Kidney (tissue), 14 donors: ENCODE results near the gene FBXW4. TPM values are rescaled to one million over a fixed set of nuclear protein-coding genes. Genes with fewer than 3 reads are reported as not detected.

Experiments
- DNase-seq, 5 donors: peaks; one replicate each; pipeline ENCODE4 v3.0.0-alpha.2; 2013 to 2020
- FAIRE-seq: peaks from 2 replicates; lab custom pipeline; 2012; peaks lifted over from hg19 to GRCh38; lab: Jason Lieb, UNC
- H3K27ac ChIP-seq, 2 donors: one replicate each; pipeline ENCODE4 v1.7.0; 2013; ENCODE audit warnings: low read depth in 2 of 2, low read length in 2 of 2, inconsistent platforms in 1 of 2
- H3K27me3 ChIP-seq: one replicate; pipeline ENCODE4 v1.7.1; 2013; ENCODE audit warnings: low read length, inconsistent platforms; ENCODE audit not compliant: control insufficient read depth, insufficient read depth
- H3K36me3 ChIP-seq, 3 donors: one replicate each; pipeline versions ENCODE4 v1.7.0 to v1.7.1; 2013; ENCODE audit warnings: low read length in 3 of 3, control low read depth in 1 of 3, inconsistent platforms in 1 of 3; ENCODE audit not compliant: insufficient read depth in 3 of 3, control insufficient read depth in 2 of 3
- H3K4me1 ChIP-seq, 3 donors: one replicate each; pipeline versions ENCODE4 v1.7.0 to v1.7.1; 2013; ENCODE audit warnings: low read length in 3 of 3, inconsistent platforms in 1 of 3, low read depth in 1 of 3; ENCODE audit not compliant: control insufficient read depth in 2 of 3, insufficient read depth in 2 of 3
- H3K4me3 ChIP-seq, 3 donors: one replicate each; pipeline versions ENCODE4 v1.7.0 to v1.8.1; 2013; ENCODE audit warnings: low read length in 3 of 3, control low read depth in 1 of 3, inconsistent platforms in 1 of 3
- H3K9ac ChIP-seq, 3 donors: one replicate each; pipeline versions ENCODE4 v1.7.0 to v1.7.1; 2013; ENCODE audit warnings: low read length in 3 of 3, control low read depth in 1 of 3, inconsistent platforms in 1 of 3
- H3K9me3 ChIP-seq, 3 donors: one replicate each; pipeline versions ENCODE4 v1.7.0 to v1.7.1; 2013; ENCODE audit warnings: low read length in 3 of 3, control low read depth in 1 of 3, inconsistent platforms in 1 of 3; ENCODE audit not compliant: control insufficient read depth in 2 of 3, insufficient read depth in 1 of 3
- intact Hi-C: fragments of 100-400 bp; cut with DNase I; formaldehyde crosslinking; loops from one replicate; pipeline ENCODE4 v1.11.1; 2022
- polyA plus RNA-seq: library from polyadenylated mRNA; stranded (reverse); fragments of 350-450 nt; fragmentation: Illumina TruSeq; extraction: RNeasy Lipid Tissue Mini Kit (QIAGEN cat#74804); gene quantifications from one replicate; pipeline ENCODE4 v1.2.3, GENCODE V29; 2014; ENCODE audit warnings: low read depth, low replicate concordance; ENCODE audit not compliant: insufficient read depth
- total RNA-seq: library from RNA; stranded (reverse); fragmentation: NEBNext Ultra II Directional; extraction: Animal tissue kit (Norgen Biotek cat#: 25700); gene quantifications from one replicate; pipeline ENCODE4 v1.2.1, GENCODE V29; 2021
- TF ChIP-seq, protein P1 (sequence below): IDR thresholded peaks from 3 replicates; pipeline ENCODE4 v1.5.1; 2012; ENCODE audit warnings: mild to moderate bottlenecking, moderate library complexity, borderline replicate concordance; ENCODE audit not compliant: insufficient read depth; ENCODE audit errors: extremely low read depth
- donor health status: control.
- donor health status: control.
- donor health status: control.
- donor health status: control.
- donor health status: control.
- donor health status: DM: yes; HTN: yes; CAD: no.
- donor health status: Normal renal cell carcinoma (clear cell type).

FBXW4 gene
- total and polyA plus RNA-seq, 2 donors from 2014 or later, result 47.6 to 80.1 TPM

- Histone ChIP-seq H3K36me3 (peaks cover 0 to 7% (median 5%) of the 10 kb centered on the region in 3 donors), H3K4me1 (no peaks in the 10 kb centered on the region), H3K4me3 (no peak overlapping the region), H3K27me3 (no peaks in the 10 kb centered on the region), H3K9me3 (no peaks in the 10 kb centered on the region), H3K9ac (no peak overlapping the region), H3K27ac (no peak overlapping the region)
- DNase-seq (no peak), FAIRE-seq (no peak)
- TF ChIP-seq, protein P1, sequence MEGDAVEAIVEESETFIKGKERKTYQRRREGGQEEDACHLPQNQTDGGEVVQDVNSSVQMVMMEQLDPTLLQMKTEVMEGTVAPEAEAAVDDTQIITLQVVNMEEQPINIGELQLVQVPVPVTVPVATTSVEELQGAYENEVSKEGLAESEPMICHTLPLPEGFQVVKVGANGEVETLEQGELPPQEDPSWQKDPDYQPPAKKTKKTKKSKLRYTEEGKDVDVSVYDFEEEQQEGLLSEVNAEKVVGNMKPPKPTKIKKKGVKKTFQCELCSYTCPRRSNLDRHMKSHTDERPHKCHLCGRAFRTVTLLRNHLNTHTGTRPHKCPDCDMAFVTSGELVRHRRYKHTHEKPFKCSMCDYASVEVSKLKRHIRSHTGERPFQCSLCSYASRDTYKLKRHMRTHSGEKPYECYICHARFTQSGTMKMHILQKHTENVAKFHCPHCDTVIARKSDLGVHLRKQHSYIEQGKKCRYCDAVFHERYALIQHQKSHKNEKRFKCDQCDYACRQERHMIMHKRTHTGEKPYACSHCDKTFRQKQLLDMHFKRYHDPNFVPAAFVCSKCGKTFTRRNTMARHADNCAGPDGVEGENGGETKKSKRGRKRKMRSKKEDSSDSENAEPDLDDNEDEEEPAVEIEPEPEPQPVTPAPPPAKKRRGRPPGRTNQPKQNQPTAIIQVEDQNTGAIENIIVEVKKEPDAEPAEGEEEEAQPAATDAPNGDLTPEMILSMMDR, result no peak
- intact Hi-C loops, result no loop called here
Measured at GRCh38 chr10:101631821-101632475, 63.0 kb downstream of the FBXW4 start.

- intact Hi-C loops, result no loop called here
- Histone ChIP-seq H3K36me3 (peaks cover 0 to 7% (median 5%) of the 10 kb centered on the region in 3 donors), H3K4me3 (no peak overlapping the region), H3K27ac (no peak overlapping the region), H3K9ac (no peak overlapping the region), H3K27me3 (no peaks in the 10 kb centered on the region), H3K9me3 (no peaks in the 10 kb centered on the region), H3K4me1 (no peaks in the 10 kb centered on the region)
- FAIRE-seq (no peak), DNase-seq (no peak)
- TF ChIP-seq, protein P1, result no peak
Measured at GRCh38 chr10:101630633-101630920, 64.4 kb downstream of the FBXW4 start.

GRCh38 chr10:101629837-101630632 lies 64.9 kb downstream of the FBXW4 start:
- no peaks in the 10 kb centered on the region for H3K27me3 ChIP-seq
- TF ChIP-seq, protein P1, result no peak
- H3K27ac ChIP-seq, result no peak overlapping the region
- no peaks in the 10 kb centered on the region for H3K4me1 ChIP-seq
- FAIRE-seq, result no peak
- no peaks in the 10 kb centered on the region for H3K9me3 ChIP-seq
- H3K4me3 ChIP-seq, result no peak overlapping the region
- no peak overlapping the region for H3K9ac ChIP-seq
- H3K36me3 ChIP-seq, result peaks cover 0 to 7% (median 5%) of the 10 kb centered on the region in 3 donors
- intact Hi-C loops, result no loop called here
- DNase-seq, result peak in 1 of 5 donors; percentile 14
